DMS114 treated with DMSO at 0.1 percent for 48 hours (cell line): ENCODE results near the gene SRGAP2C.
"Not testable (repeated sequence)": the region's sequence is repeated elsewhere in the genome, so short reads cannot be mapped to it uniquely, and the experiment has no call there.

Experiments
- DNase-seq: peaks from one replicate; lab custom pipeline; 2025; ENCODE audit not compliant: unreplicated experiment; lab: John Stamatoyannopoulos, UW

The SRGAP2C gene

GRCh38 chr1:121184290-121185127 is at the start of gene SRGAP2C, which contains the start of gene FAM72B:
Gene SRGAP2C, plus strand, starts transcription at chr1:121184975. Its CDS starts 2,472 bp downstream, at chr1:121187447.
Gene FAM72B, minus strand, starts transcription at chr1:121184340. Its CDS starts 851 bp downstream, at chr1:121183489.
- DNase-seq: peak; percentile 97

- DNase-seq: not testable (repeated sequence)
Observed at GRCh38 chr1:121140393-121140792, 44.4 kb upstream of the SRGAP2C start.

- DNase-seq: not testable (repeated sequence)
Observed at GRCh38 chr1:121148489-121149190, 36.1 kb upstream of the SRGAP2C start.

GRCh38 chr1:121151294-121151693 is 33.5 kb upstream of the SRGAP2C start:
- DNase-seq: not testable (repeated sequence)

- DNase-seq: not testable (repeated sequence)
Observed at GRCh38 chr1:121152788-121153187, 32.0 kb upstream of the SRGAP2C start.

GRCh38 chr1:121154811-121155210 is 30.0 kb upstream of the SRGAP2C start:
- not testable (repeated sequence) for DNase-seq

- peak; percentile 21 for DNase-seq
Observed at GRCh38 chr1:121155671-121156358, 29.0 kb upstream of the SRGAP2C start.

- DNase-seq: not testable (repeated sequence)
Observed at GRCh38 chr1:121156958-121157603, 27.7 kb upstream of the SRGAP2C start.

- not testable (repeated sequence) for DNase-seq
Observed at GRCh38 chr1:121157609-121158008, 27.2 kb upstream of the SRGAP2C start.

- DNase-seq: not testable (repeated sequence)
Observed at GRCh38 chr1:121160118-121160517, 24.7 kb upstream of the SRGAP2C start.

GRCh38 chr1:121161199-121161901 is 23.4 kb upstream of the SRGAP2C start:
- not testable (repeated sequence) for DNase-seq

GRCh38 chr1:121163850-121164757 is 20.7 kb upstream of the SRGAP2C start:
- not testable (repeated sequence) for DNase-seq

GRCh38 chr1:121165296-121165695 is 19.5 kb upstream of the SRGAP2C start:
- not testable (repeated sequence) for DNase-seq

- not testable (repeated sequence) for DNase-seq
Observed at GRCh38 chr1:121167225-121167738, 17.5 kb upstream of the SRGAP2C start.

- DNase-seq: not testable (repeated sequence)
Observed at GRCh38 chr1:121168152-121168668, 16.6 kb upstream of the SRGAP2C start.

GRCh38 chr1:121176649-121177048 is 8.1 kb upstream of the SRGAP2C start:
- not testable (repeated sequence) for DNase-seq

GRCh38 chr1:121178197-121178596 is 6.6 kb upstream of the SRGAP2C start:
- DNase-seq: not testable (repeated sequence)

GRCh38 chr1:121183867-121184266 is 908 bp upstream of the SRGAP2C start:
- DNase-seq: not testable (repeated sequence)
